HepG2 (cell line): ENCODE measurements around the gene OLFM2. TPM values are rescaled to one million over a fixed set of nuclear protein-coding genes. Genes with fewer than 3 reads are reported as not detected.

ENCODE experiments used
- ARID2 ChIP-seq: sonication (generic); formaldehyde crosslinking; IDR thresholded peaks from 2 replicates; pipeline ENCODE4 v1.8.1; 2022; ENCODE audit warnings: mild to moderate bottlenecking, missing genetic modification reagents, borderline replicate concordance
- ARNT2 ChIP-seq: sonication (generic); formaldehyde crosslinking; IDR thresholded peaks from 2 replicates; pipeline ENCODE4 v1.8.0; 2022; ENCODE audit warnings: mild to moderate bottlenecking, low read depth, missing genetic modification reagents, moderate library complexity
- CENPBD1 ChIP-seq: sonication (generic); formaldehyde crosslinking; IDR thresholded peaks from 2 replicates; pipeline ENCODE4 v1.8.0; 2022; ENCODE audit warnings: missing genetic modification reagents, low read depth, mild to moderate bottlenecking, borderline replicate concordance
- HNRNPK ChIP-seq: fragments of 200-400 bp; formaldehyde crosslinking; IDR thresholded peaks from 2 replicates; pipeline ENCODE4 v1.6.1; 2018; ENCODE audit warnings: low read length, low read depth, moderate library complexity, mild to moderate bottlenecking; ENCODE audit not compliant: poor library complexity, severe bottlenecking
- HOXA7 ChIP-seq: sonication (generic); formaldehyde crosslinking; IDR thresholded peaks from 2 replicates; pipeline ENCODE4 v1.8.1; 2022; ENCODE audit warnings: mild to moderate bottlenecking, missing genetic modification reagents, moderate library complexity
- IKZF1 ChIP-seq: fragments of 450-650 bp; IDR thresholded peaks from 2 replicates; pipeline ENCODE4 v1.7.1; 2016
- NFAT5 ChIP-seq: sonication (generic); formaldehyde crosslinking; IDR thresholded peaks from 2 replicates; pipeline ENCODE4 v1.4.0; 2020; ENCODE audit warnings: missing genetic modification reagents
- PPARG ChIP-seq: conservative IDR thresholded peaks from 2 replicates; pipeline ENCODE4 v1.6.1; 2016; ENCODE audit warnings: missing biosample characterization, missing genetic modification reagents
- RFXANK ChIP-seq: IDR thresholded peaks from 2 replicates; pipeline ENCODE4 v1.6.1; 2016
- ZBTB46 ChIP-seq: sonication (generic); formaldehyde crosslinking; IDR thresholded peaks from 2 replicates; pipeline ENCODE4 v1.4.0; 2020; ENCODE audit warnings: mild to moderate bottlenecking, missing genetic modification reagents, borderline replicate concordance
- ZFY ChIP-seq: sonication (generic); formaldehyde crosslinking; IDR thresholded peaks from 2 replicates; pipeline ENCODE4 v1.4.0; 2020; ENCODE audit warnings: missing genetic modification reagents
- ZGPAT ChIP-seq: IDR thresholded peaks from 2 replicates; pipeline ENCODE4 v1.6.1; 2016; ENCODE audit warnings: mild to moderate bottlenecking
- ZNF512 ChIP-seq: sonication (generic); formaldehyde crosslinking; IDR thresholded peaks from 2 replicates; pipeline ENCODE4 v1.4.0; 2020; ENCODE audit warnings: mild to moderate bottlenecking, missing genetic modification reagents
- ZNF639 ChIP-seq: conservative IDR thresholded peaks from 2 replicates; pipeline ENCODE4 v1.6.1; 2018; ENCODE audit warnings: missing genetic modification reagents
- ZNF772 ChIP-seq: sonication (generic); formaldehyde crosslinking; IDR thresholded peaks from 2 replicates; pipeline ENCODE4 v1.5.0; 2020; ENCODE audit warnings: mild to moderate bottlenecking, missing genetic modification reagents
- polyA plus RNA-seq, 8 experiments: library from polyadenylated mRNA; depleted of rRNA in 3 of 8; stranded (reverse) in 7 of 8; unstranded in 1 of 8; fragments of >200 nt; fragmentation: Illumina TruSeq in 4 of 8; extraction: Trizol in 4 of 8; gene quantifications; 2 replicates each; pipeline versions ENCODE4 v1.2.1 to v1.2.3, GENCODE V29; 2011 to 2016; ENCODE audit warnings: low read depth in 4 of 8, missing spikeins in 1 of 8, mixed read lengths in 1 of 8; ENCODE audit not compliant: insufficient read depth in 1 of 8
- total RNA-seq, 5 experiments: library from RNA; depleted of rRNA; stranded (reverse); fragments of >200 nt; fragmentation: Illumina TruSeq; extraction: Trizol; gene quantifications; 2 replicates each; pipeline ENCODE4 v1.2.3, GENCODE V29; 2016; ENCODE audit warnings: low read depth in 1 of 5

The OLFM2 gene
- total and polyA plus RNA-seq, 2 of the 13 experiments (the other 11 are each of a cell fraction or from before 2014, with no cell fraction given) = 0.20 to 0.51 TPM

- TF ChIP-seq NFAT5 (CRISPR knock-in tag) (no peak), ZFY (peak; percentile 82), ARID2 (CRISPR knock-in tag) (no peak), CENPBD1 (CRISPR knock-in tag) (no peak), PPARG (CRISPR knock-in tag) (0 out of 2 replicates have a peak, but pooled peaks have one; percentile 22), ZNF772 (CRISPR knock-in tag) (peak; percentile 35; the same call in 1 of the 2 replicates), ZNF639 (CRISPR knock-in tag) (peak; percentile 83), HNRNPK (no peak), HOXA7 (CRISPR knock-in tag) (no peak), ZBTB46 (CRISPR knock-in tag) (no peak), ZNF512 (CRISPR knock-in tag) (no peak), ZGPAT (CRISPR knock-in tag) (peak; percentile 75), IKZF1 (no peak), RFXANK (no peak; the same call in 1 of the 2 replicates), ARNT2 (peak; percentile 25; the same call in 1 of the 2 replicates)
Observed at GRCh38 chr19:9827289-9828238, 108.8 kb downstream of the OLFM2 start, which contains the start of gene UBL5 (continued).
